Measurements from ENCODE around the gene ATP6V1G1.
A peak's percentile ranks its signal among the peaks of the same experiment; 100 is the strongest.

Gene ATP6V1G1

DNA sequence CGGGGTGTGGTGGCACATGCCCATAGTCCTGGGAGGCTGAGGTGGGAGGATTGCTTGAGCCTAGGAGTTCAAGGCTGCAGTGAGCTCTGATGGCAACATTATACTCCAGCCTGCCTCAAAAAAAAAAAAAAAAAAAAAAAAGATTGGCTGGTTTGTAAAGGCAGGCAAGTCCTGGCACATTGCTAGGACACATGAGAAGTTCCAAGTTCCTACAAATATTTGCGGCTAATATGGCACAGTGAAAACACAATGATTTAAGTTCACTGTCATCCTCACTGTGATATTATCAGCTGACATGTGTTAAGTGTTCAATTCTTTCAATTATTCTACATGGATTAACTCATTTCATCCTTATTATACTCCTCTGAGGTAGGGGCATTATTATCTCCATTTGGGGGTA, 43.6 kb downstream of the ATP6V1G1 start:
- H3K4ac ChIP-seq (ENCODE audit: low read length) = no peak overlapping the region
- H2BK15ac ChIP-seq (ENCODE audit: low read length) = no peak overlapping the region
- peaks cover 0 to 12% of the 10 kb centered on the region in 2 donors for H3K36me3 ChIP-seq (replicated peaks in 1 of 2; ENCODE audit: control insufficient read depth in 2 of 2, insufficient read depth in 2 of 2, low read length in 2 of 2)
- H3K27ac ChIP-seq (replicated peaks; ENCODE audit: low read length) = no peak overlapping the region
- no peaks in the 10 kb centered on the region for H3K9me3 ChIP-seq (replicated peaks in 1 of 2; ENCODE audit: control insufficient read depth in 2 of 2, insufficient read depth in 1 of 2, low read depth in 1 of 2, low read length in 2 of 2)
- no peaks in the 10 kb centered on the region for H3K27me3 ChIP-seq (ENCODE audit: control insufficient read depth in 3 of 3, insufficient read depth in 3 of 3, low read depth in 1 of 3, low read length in 3 of 3)
- no peak for DNase-seq (ENCODE audit: low spot score)
- H3K9ac ChIP-seq (ENCODE audit: low read depth, low read length, poor library complexity) = no peak overlapping the region
- no CpG with 5 or more reads among the region's 2 CpGs for WGBS, 2 donors (ENCODE audit: extremely low coverage in 2 of 2, insufficient read length in 2 of 2, insufficient replicate concordance in 1 of 2)
- H3K4me1 ChIP-seq (ENCODE audit: control insufficient read depth in 2 of 2, insufficient read depth in 1 of 2, low read depth in 1 of 2, low read length in 2 of 2) = no peaks in the 10 kb centered on the region
- no peak overlapping the region for H4K91ac ChIP-seq (ENCODE audit: low read depth, low read length, poor library complexity)
- no peak overlapping the region for H2BK12ac ChIP-seq (ENCODE audit: low read length)
- H3K14ac ChIP-seq (ENCODE audit: low read length) = no peak overlapping the region
- H3K79me1 ChIP-seq (ENCODE audit: low read depth, low read length) = no peaks in the 10 kb centered on the region
- no peak overlapping the region for H3K4me2 ChIP-seq (ENCODE audit: insufficient read depth, low read length, poor library complexity, severe bottlenecking)
- no peak overlapping the region for H3K4me3 ChIP-seq (ENCODE audit: low read length in 2 of 2)
- H2AFZ ChIP-seq (ENCODE audit: low read length) = no peak overlapping the region
- no peak overlapping the region for H2BK120ac ChIP-seq (ENCODE audit: low read depth, low read length)
- H4K8ac ChIP-seq (ENCODE audit: low read depth, low read length) = no peak overlapping the region
- H2BK5ac ChIP-seq (ENCODE audit: low read length) = no peak overlapping the region
- no peak overlapping the region for H3K18ac ChIP-seq (ENCODE audit: low read length)
- H3K23ac ChIP-seq (ENCODE audit: low read depth, low read length, poor library complexity) = no peak overlapping the region
- H2AK5ac ChIP-seq (ENCODE audit: low read depth, low read length) = no peak overlapping the region

GRCh38 chr9:114633438-114634089, 46.0 kb downstream of the ATP6V1G1 start:
- Histone ChIP-seq H3K4ac (ENCODE audit: low read length) (no peak overlapping the region), H3K4me1 (ENCODE audit: control insufficient read depth in 2 of 2, insufficient read depth in 1 of 2, low read depth in 1 of 2, low read length in 2 of 2) (peaks cover 2 to 4% of the 10 kb centered on the region in 2 donors), H3K18ac (ENCODE audit: low read length) (no peak overlapping the region), H3K9ac (ENCODE audit: low read depth, low read length, poor library complexity) (no peak overlapping the region), H3K23ac (ENCODE audit: low read depth, low read length, poor library complexity) (no peak overlapping the region), H3K27ac (replicated peaks; ENCODE audit: low read length) (no peak overlapping the region), H3K4me3 (ENCODE audit: low read length in 2 of 2) (no peak overlapping the region), H3K4me2 (ENCODE audit: insufficient read depth, low read length, poor library complexity, severe bottlenecking) (no peak overlapping the region), H2BK12ac (ENCODE audit: low read length) (no peak overlapping the region), H4K91ac (ENCODE audit: low read depth, low read length, poor library complexity) (no peak overlapping the region), H2AFZ (ENCODE audit: low read length) (no peak overlapping the region), H2BK15ac (ENCODE audit: low read length) (no peak overlapping the region), H4K8ac (ENCODE audit: low read depth, low read length) (no peak overlapping the region), H3K9me3 (replicated peaks in 1 of 2; ENCODE audit: control insufficient read depth in 2 of 2, insufficient read depth in 1 of 2, low read depth in 1 of 2, low read length in 2 of 2) (no peaks in the 10 kb centered on the region), H3K27me3 (ENCODE audit: control insufficient read depth in 3 of 3, insufficient read depth in 3 of 3, low read depth in 1 of 3, low read length in 3 of 3) (no peaks in the 10 kb centered on the region), H3K36me3 (replicated peaks in 1 of 2; ENCODE audit: control insufficient read depth in 2 of 2, insufficient read depth in 2 of 2, low read length in 2 of 2) (peaks cover 0 to 9% of the 10 kb centered on the region in 2 donors), H3K14ac (ENCODE audit: low read length) (no peak overlapping the region), H2BK120ac (ENCODE audit: low read depth, low read length) (no peak overlapping the region), H2AK5ac (ENCODE audit: low read depth, low read length) (no peak overlapping the region), H2BK5ac (ENCODE audit: low read length) (no peak overlapping the region), H3K79me1 (ENCODE audit: low read depth, low read length) (no peaks in the 10 kb centered on the region)
- DNase-seq (ENCODE audit: low spot score) = no peak
- no CpG with 5 or more reads among the region's 11 CpGs for WGBS, 2 donors (ENCODE audit: extremely low coverage in 2 of 2, insufficient read length in 2 of 2, insufficient replicate concordance in 1 of 2)

- H2AFZ ChIP-seq (ENCODE audit: low read length) = no peak overlapping the region
- H3K23ac ChIP-seq (ENCODE audit: low read depth, low read length, poor library complexity) = no peak overlapping the region
- H3K9me3 ChIP-seq (replicated peaks in 1 of 2; ENCODE audit: control insufficient read depth in 2 of 2, insufficient read depth in 1 of 2, low read depth in 1 of 2, low read length in 2 of 2) = no peaks in the 10 kb centered on the region
- H2BK12ac ChIP-seq (ENCODE audit: low read length) = no peak overlapping the region
- no peak overlapping the region for H4K91ac ChIP-seq (ENCODE audit: low read depth, low read length, poor library complexity)
- no peak overlapping the region for H3K9ac ChIP-seq (ENCODE audit: low read depth, low read length, poor library complexity)
- no peak overlapping the region for H3K4ac ChIP-seq (ENCODE audit: low read length)
- no peak overlapping the region for H3K18ac ChIP-seq (ENCODE audit: low read length)
- no peak overlapping the region for H2AK5ac ChIP-seq (ENCODE audit: low read depth, low read length)
- no peak overlapping the region for H3K4me2 ChIP-seq (ENCODE audit: insufficient read depth, low read length, poor library complexity, severe bottlenecking)
- no peak for DNase-seq (ENCODE audit: low spot score)
- no peak overlapping the region for H3K14ac ChIP-seq (ENCODE audit: low read length)
- H2BK5ac ChIP-seq (ENCODE audit: low read length) = no peak overlapping the region
- H3K4me3 ChIP-seq (ENCODE audit: low read length in 2 of 2) = no peak overlapping the region
- H2BK15ac ChIP-seq (ENCODE audit: low read length) = no peak overlapping the region
- WGBS, 2 donors (ENCODE audit: extremely low coverage in 2 of 2, insufficient read length in 2 of 2, insufficient replicate concordance in 1 of 2) = no CpG with 5 or more reads among the region's 6 CpGs
- H4K8ac ChIP-seq (ENCODE audit: low read depth, low read length) = peak overlapping the region; percentile 55
- no peaks in the 10 kb centered on the region for H3K79me1 ChIP-seq (ENCODE audit: low read depth, low read length)
- H3K27me3 ChIP-seq (ENCODE audit: control insufficient read depth in 3 of 3, insufficient read depth in 3 of 3, low read depth in 1 of 3, low read length in 3 of 3) = no peaks in the 10 kb centered on the region
- H2BK120ac ChIP-seq (ENCODE audit: low read depth, low read length) = no peak overlapping the region
- peaks cover 2 to 4% of the 10 kb centered on the region in 2 donors for H3K4me1 ChIP-seq (ENCODE audit: control insufficient read depth in 2 of 2, insufficient read depth in 1 of 2, low read depth in 1 of 2, low read length in 2 of 2)
- no peak overlapping the region for H3K27ac ChIP-seq (replicated peaks; ENCODE audit: low read length)
- peaks cover 0 to 13% of the 10 kb centered on the region in 2 donors for H3K36me3 ChIP-seq (replicated peaks in 1 of 2; ENCODE audit: control insufficient read depth in 2 of 2, insufficient read depth in 2 of 2, low read length in 2 of 2)
Measured at GRCh38 chr9:114634387-114634786, 46.8 kb downstream of the ATP6V1G1 start.

- Histone ChIP-seq H3K36me3 (replicated peaks in 1 of 2; ENCODE audit: control insufficient read depth in 2 of 2, insufficient read depth in 2 of 2, low read length in 2 of 2) (peaks cover 0 to 21% of the 10 kb centered on the region in 2 donors), H4K8ac (ENCODE audit: low read depth, low read length) (no peak overlapping the region), H2BK5ac (ENCODE audit: low read length) (no peak overlapping the region), H3K18ac (ENCODE audit: low read length) (no peak overlapping the region), H4K91ac (ENCODE audit: low read depth, low read length, poor library complexity) (no peak overlapping the region), H3K4ac (ENCODE audit: low read length) (no peak overlapping the region), H3K9ac (ENCODE audit: low read depth, low read length, poor library complexity) (no peak overlapping the region), H2BK15ac (ENCODE audit: low read length) (no peak overlapping the region), H3K23ac (ENCODE audit: low read depth, low read length, poor library complexity) (no peak overlapping the region), H3K4me2 (ENCODE audit: insufficient read depth, low read length, poor library complexity, severe bottlenecking) (no peak overlapping the region), H3K4me3 (ENCODE audit: low read length in 2 of 2) (no peak overlapping the region), H3K79me1 (ENCODE audit: low read depth, low read length) (no peaks in the 10 kb centered on the region), H2BK12ac (ENCODE audit: low read length) (no peak overlapping the region), H3K9me3 (replicated peaks in 1 of 2; ENCODE audit: control insufficient read depth in 2 of 2, insufficient read depth in 1 of 2, low read depth in 1 of 2, low read length in 2 of 2) (no peaks in the 10 kb centered on the region), H2AFZ (ENCODE audit: low read length) (peak overlapping the region; percentile 62), H2BK120ac (ENCODE audit: low read depth, low read length) (no peak overlapping the region), H2AK5ac (ENCODE audit: low read depth, low read length) (no peak overlapping the region), H3K14ac (ENCODE audit: low read length) (no peak overlapping the region), H3K27me3 (ENCODE audit: control insufficient read depth in 3 of 3, insufficient read depth in 3 of 3, low read depth in 1 of 3, low read length in 3 of 3) (no peaks in the 10 kb centered on the region), H3K4me1 (ENCODE audit: control insufficient read depth in 2 of 2, insufficient read depth in 1 of 2, low read depth in 1 of 2, low read length in 2 of 2) (peaks cover 2 to 4% of the 10 kb centered on the region in 2 donors), H3K27ac (replicated peaks; ENCODE audit: low read length) (no peak overlapping the region)
- no peak for DNase-seq (ENCODE audit: low spot score)
- WGBS, 2 donors (ENCODE audit: extremely low coverage in 2 of 2, insufficient read length in 2 of 2, insufficient replicate concordance in 1 of 2) = no CpG with 5 or more reads among the region's 8 CpGs
Measured at GRCh38 chr9:114638404-114638803, 50.8 kb downstream of the ATP6V1G1 start.
